K562 (cell line): ENCODE measurements around the gene PTCH1. TPM values are rescaled to one million over a fixed set of nuclear protein-coding genes. Genes with fewer than 3 reads are reported as not detected.

Source experiments
- CCNT2 ChIP-seq: IDR thresholded peaks from 2 replicates; pipeline ENCODE4 v1.6.1; 2011; ENCODE audit warnings: borderline replicate concordance, low read depth, mild to moderate bottlenecking, moderate library complexity, mixed read lengths, low read length; ENCODE audit not compliant: insufficient read length; ENCODE audit errors: extremely low read depth
- CTBP1 ChIP-seq: fragments of 450-650 bp; IDR thresholded peaks from 2 replicates; pipeline ENCODE4 v1.6.1; 2016; ENCODE audit warnings: borderline replicate concordance
- E2F3 ChIP-seq: fragments of 250-450 bp; sonication (Bioruptor Pico); IDR thresholded peaks from 2 replicates; pipeline ENCODE4 v1.4.0; 2020; ENCODE audit warnings: mild to moderate bottlenecking
- FOSL1 ChIP-seq: fragments of 200-800 bp; sonication (Bioruptor generic); conservative IDR thresholded peaks from 2 replicates; pipeline ENCODE4 v1.6.1; 2016; ENCODE audit warnings: missing genetic modification characterization, missing compliant biosample characterization
- MBD1 ChIP-seq: fragments of 250-450 bp; sonication (Bioruptor Pico); IDR thresholded peaks from 2 replicates; pipeline ENCODE4 v1.8.0; 2022; ENCODE audit warnings: inconsistent platforms
- NR3C1 ChIP-seq: sonication (generic); formaldehyde crosslinking; IDR thresholded peaks from 2 replicates; pipeline ENCODE4 v1.8.1; 2022; ENCODE audit warnings: missing genetic modification reagents
- PHB ChIP-seq: fragments of 250-450 bp; sonication (Bioruptor Pico); IDR thresholded peaks from 2 replicates; pipeline ENCODE4 v1.5.0; 2021
- ZBTB8A ChIP-seq: fragments of 450-650 bp; IDR thresholded peaks from 2 replicates; pipeline ENCODE4 v1.6.1; 2018; ENCODE audit warnings: mild to moderate bottlenecking, moderate library complexity; ENCODE audit not compliant: partially characterized antibody
- ZNF436 ChIP-seq: fragments of 250-450, 450-650 bp; sonication (Bioruptor Pico); formaldehyde crosslinking; IDR thresholded peaks from 2 replicates; pipeline ENCODE4 v1.7.0; 2020; ENCODE audit warnings: mild to moderate bottlenecking
- polyA plus RNA-seq, 8 experiments: library from polyadenylated mRNA; depleted of rRNA in 4 of 8; stranded (reverse) in 5 of 8; unstranded in 3 of 8; fragments of >200 nt; fragmentation: Nextera tagmentation in 2 of 8; fragmentation: Illumina TruSeq in 1 of 8; extraction: Ambion mirVana in 2 of 8; extraction: Trizol in 1 of 8; gene quantifications; 2 replicates each; pipeline versions ENCODE4 v1.2.1 to v1.2.3, GENCODE V29; 2011 to 2014; ENCODE audit warnings: inconsistent platforms in 1 of 8, missing spikeins in 1 of 8
- total RNA-seq, 7 experiments: library from RNA; depleted of rRNA in 6 of 7; stranded (reverse); fragments of >200 nt in 6 of 7; fragmentation: Illumina TruSeq in 2 of 7; extraction: Trizol in 2 of 7; gene quantifications; 2 replicates each; pipeline versions ENCODE4 v1.2.1 to v1.2.3, GENCODE V29; 2011 to 2021; ENCODE audit warnings: low replicate concordance in 1 of 7
- TF ChIP-seq, protein P1 (sequence below): sonication (generic); formaldehyde crosslinking; IDR thresholded peaks from 2 replicates; pipeline ENCODE4 v1.8.0; 2023; ENCODE audit warnings: mild to moderate bottlenecking, missing genetic modification reagents
- TF ChIP-seq, protein P2 (sequence below): fragments of 250-450 bp; sonication (Bioruptor Pico); IDR thresholded peaks from 2 replicates; pipeline ENCODE4 v1.4.0; 2020; ENCODE audit warnings: mild to moderate bottlenecking, moderate library complexity

The PTCH1 gene
- total and polyA plus RNA-seq, 9 of the 15 experiments (the other 6 are each of a cell fraction or from before 2014, with no cell fraction given) = 0.70 to 9.9 (median 3.8) TPM

- TF ChIP-seq, protein P1, sequence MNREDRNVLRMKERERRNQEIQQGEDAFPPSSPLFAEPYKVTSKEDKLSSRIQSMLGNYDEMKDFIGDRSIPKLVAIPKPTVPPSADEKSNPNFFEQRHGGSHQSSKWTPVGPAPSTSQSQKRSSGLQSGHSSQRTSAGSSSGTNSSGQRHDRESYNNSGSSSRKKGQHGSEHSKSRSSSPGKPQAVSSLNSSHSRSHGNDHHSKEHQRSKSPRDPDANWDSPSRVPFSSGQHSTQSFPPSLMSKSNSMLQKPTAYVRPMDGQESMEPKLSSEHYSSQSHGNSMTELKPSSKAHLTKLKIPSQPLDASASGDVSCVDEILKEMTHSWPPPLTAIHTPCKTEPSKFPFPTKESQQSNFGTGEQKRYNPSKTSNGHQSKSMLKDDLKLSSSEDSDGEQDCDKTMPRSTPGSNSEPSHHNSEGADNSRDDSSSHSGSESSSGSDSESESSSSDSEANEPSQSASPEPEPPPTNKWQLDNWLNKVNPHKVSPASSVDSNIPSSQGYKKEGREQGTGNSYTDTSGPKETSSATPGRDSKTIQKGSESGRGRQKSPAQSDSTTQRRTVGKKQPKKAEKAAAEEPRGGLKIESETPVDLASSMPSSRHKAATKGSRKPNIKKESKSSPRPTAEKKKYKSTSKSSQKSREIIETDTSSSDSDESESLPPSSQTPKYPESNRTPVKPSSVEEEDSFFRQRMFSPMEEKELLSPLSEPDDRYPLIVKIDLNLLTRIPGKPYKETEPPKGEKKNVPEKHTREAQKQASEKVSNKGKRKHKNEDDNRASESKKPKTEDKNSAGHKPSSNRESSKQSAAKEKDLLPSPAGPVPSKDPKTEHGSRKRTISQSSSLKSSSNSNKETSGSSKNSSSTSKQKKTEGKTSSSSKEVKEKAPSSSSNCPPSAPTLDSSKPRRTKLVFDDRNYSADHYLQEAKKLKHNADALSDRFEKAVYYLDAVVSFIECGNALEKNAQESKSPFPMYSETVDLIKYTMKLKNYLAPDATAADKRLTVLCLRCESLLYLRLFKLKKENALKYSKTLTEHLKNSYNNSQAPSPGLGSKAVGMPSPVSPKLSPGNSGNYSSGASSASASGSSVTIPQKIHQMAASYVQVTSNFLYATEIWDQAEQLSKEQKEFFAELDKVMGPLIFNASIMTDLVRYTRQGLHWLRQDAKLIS (CRISPR knock-in tag) = no peak
- TF ChIP-seq PHB (no peak), NR3C1 (CRISPR knock-in tag) (no peak), CCNT2 (no peak), MBD1 (CRISPR knock-in tag) (no peak), ZNF436 (CRISPR knock-in tag) (no peak), E2F3 (no peak), ZBTB8A (no peak), CTBP1 (no peak), FOSL1 (tag) (no peak)
- TF ChIP-seq, protein P2, sequence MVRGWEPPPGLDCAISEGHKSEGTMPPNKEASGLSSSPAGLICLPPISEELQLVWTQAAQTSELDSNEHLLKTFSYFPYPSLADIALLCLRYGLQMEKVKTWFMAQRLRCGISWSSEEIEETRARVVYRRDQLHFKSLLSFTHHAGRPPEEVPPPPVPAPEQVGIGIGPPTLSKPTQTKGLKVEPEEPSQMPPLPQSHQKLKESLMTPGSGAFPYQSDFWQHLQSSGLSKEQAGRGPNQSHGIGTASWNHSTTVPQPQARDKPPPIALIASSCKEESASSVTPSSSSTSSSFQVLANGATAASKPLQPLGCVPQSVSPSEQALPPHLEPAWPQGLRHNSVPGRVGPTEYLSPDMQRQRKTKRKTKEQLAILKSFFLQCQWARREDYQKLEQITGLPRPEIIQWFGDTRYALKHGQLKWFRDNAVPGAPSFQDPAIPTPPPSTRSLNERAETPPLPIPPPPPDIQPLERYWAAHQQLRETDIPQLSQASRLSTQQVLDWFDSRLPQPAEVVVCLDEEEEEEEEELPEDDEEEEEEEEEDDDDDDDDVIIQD = no peak
Measured at GRCh38 chr9:95440447-95440846, 76.3 kb downstream of the PTCH1 start (continued).
